PC-9 (cell line): ENCODE measurements around the gene EFCAB13.

ENCODE experiments used
- CTCF ChIP-seq: fragments of 200-600 bp; sonication (generic); conservative IDR thresholded peaks from 2 replicates; pipeline ENCODE4 v1.6.1; 2017; ENCODE audit warnings: mixed run types, antibody characterized with exemption, mild to moderate bottlenecking, moderate library complexity
- EZH2 ChIP-seq: fragments of 200-600 bp; sonication (generic); IDR thresholded peaks from 2 replicates; pipeline ENCODE4 v1.8.0; 2017; ENCODE audit warnings: antibody characterized with exemption, low read depth

GRCh38 chr17:47470836-47471235 is 147.1 kb downstream of the EFCAB13 start:
- no peak for TF ChIP-seq CTCF
- no peak for TF ChIP-seq EZH2
